T-helper 17 cell (primary cell): Measurements from ENCODE around the gene SPP1. TPM values are rescaled to one million over a fixed set of nuclear protein-coding genes. Genes with fewer than 3 reads are reported as not detected.

ENCODE experiments used
- ATAC-seq: fragments of 150-1000 bp; cut with Tn5 transposase; 2 replicates; pipeline ENCODE4 v1.10.0; 2021; ENCODE audit warnings: mild to moderate bottlenecking, moderate library complexity
- DNase-seq, 3 donors: peaks; one replicate each; pipeline versions ENCODE4 v3.0.0 to v3.0.0-alpha.2; 2020 to 2021
- H3K9me3 ChIP-seq: one replicate; pipeline ENCODE4 v1.7.0; 2013; ENCODE audit warnings: low read length, mild to moderate bottlenecking; ENCODE audit not compliant: control insufficient read depth, poor library complexity, severe bottlenecking
- H3K27ac Mint-ChIP-seq: one replicate; pipeline ENCODE4 v1.8.0; 2022; ENCODE audit warnings: mild to moderate bottlenecking, moderate library complexity, mixed read lengths
- H3K27me3 Mint-ChIP-seq: one replicate; pipeline ENCODE4 v1.8.0; 2022; ENCODE audit warnings: mixed read lengths
- H3K36me3 Mint-ChIP-seq: one replicate; pipeline ENCODE4 v1.8.0; 2022; ENCODE audit warnings: low read depth, mixed read lengths
- H3K4me1 Mint-ChIP-seq: one replicate; pipeline ENCODE4 v1.8.0; 2022; ENCODE audit warnings: mild to moderate bottlenecking, mixed read lengths
- H3K4me3 Mint-ChIP-seq: one replicate; pipeline ENCODE4 v1.8.0; 2022; ENCODE audit warnings: mild to moderate bottlenecking, moderate library complexity, mixed read lengths
- total RNA-seq, 4 donors: library from RNA in 2 of 4; stranded (reverse) in 2 of 4; gene quantifications; one replicate each; pipeline ENCODE4 v1.2.3 and lab custom pipeline; 2022 to 2026

Gene SPP1
- total RNA-seq, 2 donors from 2014 or later: not detected

GRCh38 chr4:88007304-88008121 lies 32.0 kb downstream of the SPP1 start, which contains the start of gene PKD2:
Gene PKD2, plus strand, starts transcription at chr4:88007635. Its CDS starts 99 bp downstream, at chr4:88007734.
- H3K27ac Mint-ChIP-seq: peak within 1 kb of the TSS; percentile 70

GRCh38 chr4:88008122-88008742 lies 32.7 kb downstream of the SPP1 start:
- peak; percentile 15 for ATAC-seq
- no peaks in the 10 kb centered on the region for H3K9me3 ChIP-seq
- Mint-ChIP-seq H3K4me3 (peak overlapping the region; percentile 96), H3K27me3 (no peaks in the 10 kb centered on the region), H3K36me3 (no peaks in the 10 kb centered on the region), H3K4me1 (peaks cover 33% of the 10 kb centered on the region), H3K27ac (peak overlapping the region; percentile 70)
- DNase-seq: no peak

More at GRCh38 chr4:88007304-88008121, 32.0 kb downstream of the SPP1 start, which contains the start of gene PKD2:
- ATAC-seq (peak; percentile 92), DNase-seq (peak; percentile 53 to 67 (median 57))
- H3K27me3 Mint-ChIP-seq: no peaks in the 10 kb centered on the region
- H3K36me3 Mint-ChIP-seq: no peaks in the 10 kb centered on the region
- H3K4me1 Mint-ChIP-seq: peaks cover 26% of the 10 kb centered on the region
- H3K4me3 Mint-ChIP-seq: peak within 1 kb of the TSS; percentile 96
- no peaks in the 10 kb centered on the region for H3K9me3 ChIP-seq

DNA sequence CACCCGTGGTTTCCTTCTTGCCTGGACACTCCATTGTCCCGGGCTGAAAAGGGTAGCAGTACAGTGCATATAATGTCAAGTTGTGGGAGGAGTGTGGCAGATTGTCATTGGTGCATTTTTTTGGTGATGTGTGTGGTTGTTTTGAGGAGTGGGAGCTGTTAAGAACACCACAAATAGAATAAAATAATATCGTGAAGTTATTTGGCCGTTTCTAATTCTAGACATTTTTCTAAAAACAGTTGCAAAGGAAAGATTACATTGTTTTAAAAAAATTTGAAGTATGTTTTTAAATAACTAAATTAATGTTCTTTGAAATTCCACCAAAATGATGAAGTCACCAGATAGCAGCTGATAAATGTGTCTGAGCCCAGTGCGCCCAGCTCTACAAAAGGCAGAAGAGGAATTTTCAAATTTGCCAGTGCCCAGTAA lies 33.2 kb downstream of the SPP1 start:
- H3K27me3 Mint-ChIP-seq: no peaks in the 10 kb centered on the region
- H3K36me3 Mint-ChIP-seq: no peaks in the 10 kb centered on the region
- H3K9me3 ChIP-seq: no peaks in the 10 kb centered on the region
- H3K4me3 Mint-ChIP-seq: peak overlapping the region; percentile 96
- no peak for ATAC-seq
- peaks cover 38% of the 10 kb centered on the region for H3K4me1 Mint-ChIP-seq
- H3K27ac Mint-ChIP-seq: peak overlapping the region; percentile 70
- no peak for DNase-seq

GRCh38 chr4:88009871-88010270 lies 34.4 kb downstream of the SPP1 start:
- no peak for ATAC-seq
- no peaks in the 10 kb centered on the region for H3K36me3 Mint-ChIP-seq
- peaks cover 41% of the 10 kb centered on the region for H3K4me1 Mint-ChIP-seq
- DNase-seq: no peak
- H3K27ac Mint-ChIP-seq: peak overlapping the region; percentile 32
- no peaks in the 10 kb centered on the region for H3K27me3 Mint-ChIP-seq
- H3K9me3 ChIP-seq: no peaks in the 10 kb centered on the region
- no peak overlapping the region for H3K4me3 Mint-ChIP-seq

- H3K4me3 Mint-ChIP-seq: peak overlapping the region; percentile 15
Observed at GRCh38 chr4:88010966-88011365, 35.5 kb downstream of the SPP1 start.

GRCh38 chr4:88012647-88013046 lies 37.1 kb downstream of the SPP1 start:
- H3K36me3 Mint-ChIP-seq: no peaks in the 10 kb centered on the region
- no peak for DNase-seq
- peaks cover 36% of the 10 kb centered on the region for H3K4me1 Mint-ChIP-seq
- no peaks in the 10 kb centered on the region for H3K27me3 Mint-ChIP-seq
- no peak for ATAC-seq
- H3K27ac Mint-ChIP-seq: no peak overlapping the region
- H3K9me3 ChIP-seq: no peaks in the 10 kb centered on the region
- H3K4me3 Mint-ChIP-seq: peak overlapping the region; percentile 12

More at GRCh38 chr4:88010966-88011365, 35.5 kb downstream of the SPP1 start:
- H3K9me3 ChIP-seq: no peaks in the 10 kb centered on the region
- DNase-seq (no peak), ATAC-seq (no peak)
- Mint-ChIP-seq H3K27me3 (no peaks in the 10 kb centered on the region), H3K36me3 (no peaks in the 10 kb centered on the region), H3K27ac (no peak overlapping the region), H3K4me1 (peaks cover 41% of the 10 kb centered on the region)

GRCh38 chr4:88014386-88014905 lies 38.9 kb downstream of the SPP1 start:
- H3K27ac Mint-ChIP-seq: no peak overlapping the region
- H3K27me3 Mint-ChIP-seq: no peaks in the 10 kb centered on the region
- peaks cover 33% of the 10 kb centered on the region for H3K4me1 Mint-ChIP-seq
- H3K4me3 Mint-ChIP-seq: no peak overlapping the region
- H3K36me3 Mint-ChIP-seq: no peaks in the 10 kb centered on the region
- no peak for DNase-seq
- no peaks in the 10 kb centered on the region for H3K9me3 ChIP-seq
- no peak for ATAC-seq

DNA sequence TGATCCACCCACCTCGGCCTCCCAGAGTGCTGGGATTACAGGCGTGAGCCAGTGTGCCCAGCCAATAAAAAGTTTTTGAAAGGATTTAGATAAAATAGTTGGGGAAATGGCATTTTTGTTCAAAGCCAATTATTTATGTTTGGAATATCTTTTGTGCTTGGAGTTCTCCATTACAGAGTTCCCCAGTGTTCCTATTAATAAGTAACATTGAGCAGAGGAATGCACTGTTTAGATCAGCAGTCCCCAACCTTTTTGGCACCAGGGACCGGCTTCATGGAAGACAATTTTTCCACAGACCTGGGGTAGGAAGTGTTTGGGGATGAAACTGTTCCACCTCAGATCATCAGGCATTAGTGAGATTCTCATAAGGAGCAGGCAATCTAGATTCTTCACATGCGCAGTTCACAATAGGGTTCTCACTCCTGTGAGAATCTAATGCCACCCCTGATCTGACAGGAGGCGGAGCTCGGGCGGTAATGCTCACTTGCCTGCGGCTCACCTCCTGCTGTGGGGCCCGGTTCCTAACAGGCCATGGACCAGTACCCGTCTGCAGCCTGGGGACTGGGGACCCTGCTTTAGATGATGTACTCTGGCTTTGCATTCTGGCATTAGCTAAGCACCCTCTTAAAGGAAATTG lies 40.3 kb downstream of the SPP1 start:
- Mint-ChIP-seq H3K27me3 (no peaks in the 10 kb centered on the region), H3K4me3 (no peak overlapping the region)
- no peak for ATAC-seq

DNA sequence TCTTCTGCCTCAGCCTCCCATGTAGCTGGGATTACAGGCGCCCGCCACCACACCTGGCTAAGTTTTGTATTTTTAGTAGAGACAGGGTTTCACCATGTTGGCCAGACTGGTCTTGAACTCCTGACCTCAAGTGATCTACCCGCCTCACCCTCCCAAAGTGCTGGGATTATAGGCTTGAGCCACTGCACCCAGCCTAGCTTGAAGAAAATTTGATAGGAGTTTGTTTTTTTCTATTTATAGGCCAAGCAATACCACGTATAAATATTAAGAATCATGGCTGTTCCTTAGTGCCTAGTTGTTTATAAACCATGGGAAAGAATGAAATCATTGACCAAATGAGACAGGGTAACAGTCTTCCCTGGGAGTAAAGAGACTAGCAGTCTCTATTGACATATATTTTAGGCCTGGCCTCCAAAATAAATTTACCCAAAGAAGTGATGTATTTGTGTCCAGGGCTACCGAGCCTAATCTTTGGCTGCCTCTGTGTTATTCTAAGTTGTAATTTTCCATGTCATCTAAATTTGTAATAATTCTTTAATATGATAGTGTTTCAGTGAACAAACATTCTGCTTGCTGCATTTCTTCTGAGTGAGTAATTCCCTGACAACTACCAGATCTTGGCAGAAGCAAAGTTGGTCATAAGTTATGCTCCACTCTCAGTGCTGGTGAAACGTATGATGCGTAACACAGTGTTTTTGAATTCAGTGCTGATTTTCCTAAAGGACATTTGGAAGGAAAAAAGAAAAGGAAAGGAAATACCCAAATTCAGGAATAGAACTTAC lies 42.2 kb downstream of the SPP1 start:
- Mint-ChIP-seq H3K4me3 (no peak overlapping the region), H3K4me1 (peaks cover 23% of the 10 kb centered on the region), H3K36me3 (peaks cover 4% of the 10 kb centered on the region), H3K27me3 (no peaks in the 10 kb centered on the region), H3K27ac (no peak overlapping the region)
- H3K9me3 ChIP-seq: no peaks in the 10 kb centered on the region
- DNase-seq: no peak
- ATAC-seq: no peak

More for the DNA sequence above, 40.3 kb downstream of the SPP1 start:
- Mint-ChIP-seq H3K36me3 (no peaks in the 10 kb centered on the region), H3K4me1 (peaks cover 28% of the 10 kb centered on the region), H3K27ac (no peak overlapping the region)
- no peak for DNase-seq
- no peaks in the 10 kb centered on the region for H3K9me3 ChIP-seq

- H3K4me3 Mint-ChIP-seq: no peak overlapping the region
- ATAC-seq (no peak), DNase-seq (no peak)
- H3K4me1 Mint-ChIP-seq: peaks cover 15% of the 10 kb centered on the region
- H3K27ac Mint-ChIP-seq: no peak overlapping the region
- H3K27me3 Mint-ChIP-seq: no peaks in the 10 kb centered on the region
- no peaks in the 10 kb centered on the region for H3K9me3 ChIP-seq
- peaks cover 4% of the 10 kb centered on the region for H3K36me3 Mint-ChIP-seq
Observed at GRCh38 chr4:88018466-88018865, 43.0 kb downstream of the SPP1 start.

DNA sequence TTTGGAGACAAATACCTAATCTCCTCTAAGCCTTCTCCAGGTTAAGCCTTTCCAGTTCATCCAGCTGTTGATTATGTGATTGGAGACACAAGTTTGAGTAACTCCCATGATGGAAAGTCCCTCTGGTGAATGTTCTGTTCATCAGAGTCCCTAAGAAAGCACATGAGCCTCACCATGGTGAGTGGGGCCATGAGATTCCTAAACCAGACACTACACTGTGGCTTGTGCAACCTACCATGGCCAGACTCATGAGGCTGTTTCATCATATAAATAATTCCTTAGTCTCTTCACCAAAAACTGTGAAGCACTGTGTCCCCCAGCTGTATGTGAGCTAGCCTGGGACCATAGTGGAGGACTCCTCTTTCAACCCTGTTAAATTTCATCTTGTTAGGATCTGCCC lies 46.3 kb downstream of the SPP1 start:
- no peak overlapping the region for H3K4me3 Mint-ChIP-seq
- no peak for ATAC-seq
- H3K36me3 Mint-ChIP-seq: peaks cover 8% of the 10 kb centered on the region
- no peaks in the 10 kb centered on the region for H3K9me3 ChIP-seq
- H3K27me3 Mint-ChIP-seq: no peaks in the 10 kb centered on the region
- peaks cover 6% of the 10 kb centered on the region for H3K4me1 Mint-ChIP-seq
- no peak for DNase-seq
- H3K27ac Mint-ChIP-seq: no peak overlapping the region

DNA sequence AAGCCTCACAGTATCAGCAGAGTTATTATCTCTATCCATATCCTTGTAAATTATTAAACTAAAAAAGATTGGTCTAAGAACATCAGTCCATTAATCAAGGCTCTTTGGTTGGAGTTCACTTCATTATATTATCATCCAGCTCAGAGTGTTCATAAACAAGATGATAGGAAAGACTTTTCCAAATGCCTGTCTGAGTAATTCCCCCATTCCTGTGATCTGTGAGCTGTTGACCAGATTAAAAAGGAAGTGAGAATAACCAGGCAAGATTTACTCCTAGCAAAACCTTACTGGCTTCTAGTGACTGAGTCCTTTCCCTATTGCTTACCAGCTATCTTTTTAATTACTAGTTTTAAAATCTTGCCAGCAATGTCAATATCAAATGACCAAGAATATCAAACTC lies 46.8 kb downstream of the SPP1 start:
- H3K4me3 Mint-ChIP-seq: no peak overlapping the region
- no peaks in the 10 kb centered on the region for H3K27me3 Mint-ChIP-seq
- no peak overlapping the region for H3K27ac Mint-ChIP-seq
- DNase-seq (no peak), ATAC-seq (no peak)
- no peaks in the 10 kb centered on the region for H3K9me3 ChIP-seq
- peaks cover 8% of the 10 kb centered on the region for H3K36me3 Mint-ChIP-seq
- peaks cover 6% of the 10 kb centered on the region for H3K4me1 Mint-ChIP-seq
